HepG2 (cell line): ENCODE data around the gene MSRB3. TPM values are rescaled to one million over a fixed set of nuclear protein-coding genes. Genes with fewer than 3 reads are reported as not detected.
A peak's percentile ranks its signal among the peaks of the same experiment; 100 is the strongest.

Experiments
- ATAC-seq: fragments of 200-7000 bp; cut with Tn5 transposase; 3 replicates; pipeline ENCODE4 v1.9.1; 2020; ENCODE audit warnings: mild to moderate bottlenecking, moderate library complexity
- BruUV-seq: library from RNA; stranded (reverse); fragments of 400-500 nt; replicated peaks from 2 replicates; lab custom pipeline; 2021; lab: Mats Ljungman, UMichigan
- CTCF ChIA-PET: fragments of 300-600 bp; formaldehyde crosslinking; extraction: SDS; loops from one replicate; lab custom pipeline; 2021; ENCODE audit warnings: low total read pairs, inconsistent platforms, low intra/inter-chr PET ratio; lab: Yijun Ruan, JAX
- POLR2A ChIA-PET: fragments of 350-600 bp; sonication (Branson Sonifier 250); formaldehyde crosslinking; loops from one replicate; lab custom pipeline; 2020; ENCODE audit warnings: antibody characterized with exemption, inconsistent platforms; lab: Yijun Ruan, JAX
- DNase-seq: peaks from one replicate; pipeline ENCODE4 v3.0.0-alpha.2; 2015; ENCODE audit warnings: low spot score
- FAIRE-seq: peaks from 3 replicates; lab custom pipeline; 2011; peaks lifted over from hg19 to GRCh38; lab: Jason Lieb, UNC
- H2AFZ ChIP-seq: one replicate; pipeline ENCODE4 v1.6.1; 2011; ENCODE audit warnings: low read length, inconsistent platforms
- H3K27ac ChIP-seq: fragments of 300-600 bp; 3 replicates; pipeline ENCODE4 v1.8.0; 2011; ENCODE audit warnings: mixed run types, mild to moderate bottlenecking, mixed read lengths, low read length, inconsistent platforms; ENCODE audit not compliant: insufficient read depth; ENCODE audit errors: extremely low read length
- H3K27me3 ChIP-seq, 2 experiments: fragments of 200-600 bp in 1 of 2; 2 replicates in 1 of 2; 3 replicates in 1 of 2; pipeline versions ENCODE4 v1.6.0 to v1.8.0; 2011; ENCODE audit warnings: low read length in 2 of 2, mild to moderate bottlenecking in 2 of 2, moderate library complexity in 2 of 2, inconsistent platforms in 1 of 2; ENCODE audit not compliant: insufficient read depth in 2 of 2, control insufficient read depth in 1 of 2
- H3K36me3 ChIP-seq, 2 experiments: fragments of 200-600 bp in 1 of 2; replicated peaks in 1 of 2; 2 replicates in 1 of 2; 3 replicates in 1 of 2; pipeline versions ENCODE4 v1.5.1 to v1.8.0; 2011; ENCODE audit warnings: low read length in 2 of 2, inconsistent platforms in 1 of 2; ENCODE audit not compliant: insufficient read depth in 2 of 2, control insufficient read depth in 1 of 2
- H3K4me1 ChIP-seq: 2 replicates; pipeline ENCODE4 v1.5.1; 2012; ENCODE audit warnings: low read length, inconsistent platforms; ENCODE audit not compliant: insufficient read depth
- H3K4me2 ChIP-seq: 2 replicates; pipeline ENCODE4 v1.6.0; 2011; ENCODE audit warnings: low read depth, low read length, inconsistent platforms
- H3K4me3 ChIP-seq, 3 experiments: fragments of 200-600 bp in 1 of 3; sonication (generic), shearing (Covaris generic) in 1 of 3; replicated peaks in 1 of 3; 2 replicates each; pipeline ENCODE4 v1.5.1; 2011 to 2016; ENCODE audit warnings: low read length in 3 of 3, inconsistent platforms in 2 of 3, low read depth in 2 of 3, mild to moderate bottlenecking in 2 of 3, control low read depth in 1 of 3, mixed read lengths in 1 of 3; ENCODE audit not compliant: insufficient read depth in 1 of 3
- H3K79me2 ChIP-seq: one replicate; pipeline ENCODE4 v1.6.1; 2011; ENCODE audit warnings: low read length, inconsistent platforms; ENCODE audit not compliant: insufficient read depth
- H3K9ac ChIP-seq: 2 replicates; pipeline ENCODE4 v1.6.0; 2011; ENCODE audit warnings: mild to moderate bottlenecking, low read depth, low read length, inconsistent platforms; ENCODE audit not compliant: insufficient read depth
- H3K9me3 ChIP-seq: 2 replicates; pipeline ENCODE4 v1.5.1; 2012; ENCODE audit warnings: mild to moderate bottlenecking, low read length
- H4K20me1 ChIP-seq: 2 replicates; pipeline ENCODE4 v1.6.0; 2011; ENCODE audit warnings: inconsistent platforms, mild to moderate bottlenecking, low read length, moderate library complexity; ENCODE audit not compliant: insufficient read depth
- HIVEP1 ChIP-seq: sonication (generic); formaldehyde crosslinking; IDR thresholded peaks from 2 replicates; pipeline ENCODE4 v1.4.0; 2020; ENCODE audit warnings: mild to moderate bottlenecking, missing genetic modification reagents
- LBX2 ChIP-seq: sonication (generic); formaldehyde crosslinking; IDR thresholded peaks from 2 replicates; pipeline ENCODE4 v1.5.0; 2020; ENCODE audit warnings: missing genetic modification reagents, mild to moderate bottlenecking, borderline replicate concordance
- MAFK ChIP-seq, 2 experiments: IDR thresholded peaks in 1 of 2; conservative IDR thresholded peaks in 1 of 2; 2 replicates each; pipeline ENCODE4 v1.6.1; 2011; ENCODE audit warnings: improper control_type of control experiment in 2 of 2, low read length in 2 of 2
- ZNF589 ChIP-seq: sonication (generic); formaldehyde crosslinking; conservative IDR thresholded peaks from 2 replicates; pipeline ENCODE4 v1.8.0; 2022; ENCODE audit warnings: mild to moderate bottlenecking, moderate library complexity, missing genetic modification reagents
- WGBS: methylation state at CpG from one replicate; pipeline ENCODE4 v1.1.6; 2017; ENCODE audit warnings: low lambda C conversion rate; 5-methylcytosine and 5-hydroxymethylcytosine counted together
- in situ Hi-C: cut with HindIII; loops from 2 replicates; pipeline ENCODE4 v1.10.0; 2017; ENCODE audit warnings: low pct_unique_long_range_greater_than_20kb; ENCODE audit not compliant: extremely low pct_ligation_motif_present
- intact Hi-C: fragments of 100-400 bp; cut with micrococcal nuclease; formaldehyde crosslinking; loops from one replicate; pipeline ENCODE4 v1.10.0; 2022; ENCODE audit not compliant: unreplicated experiment
- polyA plus RNA-seq, 8 experiments: library from polyadenylated mRNA; depleted of rRNA in 3 of 8; stranded (reverse) in 7 of 8; unstranded in 1 of 8; fragments of >200 nt; fragmentation: Illumina TruSeq in 4 of 8; extraction: Trizol in 4 of 8; gene quantifications; 2 replicates each; pipeline versions ENCODE4 v1.2.1 to v1.2.3, GENCODE V29; 2011 to 2016; ENCODE audit warnings: low read depth in 4 of 8, missing spikeins in 1 of 8, mixed read lengths in 1 of 8; ENCODE audit not compliant: insufficient read depth in 1 of 8
- total RNA-seq, 5 experiments: library from RNA; depleted of rRNA; stranded (reverse); fragments of >200 nt; fragmentation: Illumina TruSeq; extraction: Trizol; gene quantifications; 2 replicates each; pipeline ENCODE4 v1.2.3, GENCODE V29; 2016; ENCODE audit warnings: low read depth in 1 of 5

Gene MSRB3
- total and polyA plus RNA-seq, 2 of the 13 experiments (the other 11 are each of a cell fraction or from before 2014, with no cell fraction given) = 1.5 to 1.9 TPM

GRCh38 chr12:65308601-65309071 lies 30.2 kb downstream of the MSRB3 start:
- H2AFZ ChIP-seq = no peak overlapping the region
- TF ChIP-seq LBX2 = no peak
- no peak for TF ChIP-seq HIVEP1 (CRISPR knock-in tag)
- TF ChIP-seq, all 625 proteins: peak for 0
- 74% methylated on average over 3 of the region's 3 CpGs for WGBS
- Histone ChIP-seq H3K27me3 (no peaks in the 10 kb centered on the region), H3K27ac (no peak overlapping the region), H3K9ac (no peak overlapping the region), H3K79me2 (no peaks in the 10 kb centered on the region), H3K4me3 (no peak overlapping the region), H3K4me2 (no peak overlapping the region), H4K20me1 (no peaks in the 10 kb centered on the region), H3K9me3 (no peaks in the 10 kb centered on the region), H3K4me1 (peaks cover 6% of the 10 kb centered on the region; the same call in 1 of the 2 replicates), H3K36me3 (no peaks in the 10 kb centered on the region)
- BruUV-seq = no TSS peak
- FAIRE-seq = no peak
- in situ Hi-C loops (loop anchor here (25.0 kb wide), 1 partner anchor 379 kb away; no protein-coding TSS in a partner anchor), intact Hi-C loops (loop anchor here (10.0 kb wide), 2 partner anchors 414 to 516 kb away; partner anchors contain the start of gene HMGA2)
- POLR2A ChIA-PET = no interaction called here
- no peak for DNase-seq
- ATAC-seq = no peak
- CTCF ChIA-PET = no interaction called here

GRCh38 chr12:65311260-65311659 lies 32.8 kb downstream of the MSRB3 start:
- no peaks in the 10 kb centered on the region for H4K20me1 ChIP-seq
- FAIRE-seq (no peak), DNase-seq (no peak), ATAC-seq (no peak)
- H3K27ac ChIP-seq = no peak overlapping the region
- peaks cover 6% of the 10 kb centered on the region; the same call in 1 of the 2 replicates for H3K4me1 ChIP-seq
- H3K9me3 ChIP-seq = no peaks in the 10 kb centered on the region
- no peaks in the 10 kb centered on the region for H3K79me2 ChIP-seq
- CTCF ChIA-PET = no interaction called here
- H3K9ac ChIP-seq = no peak overlapping the region
- no peak overlapping the region for H3K4me3 ChIP-seq
- TF ChIP-seq ZNF589 (CRISPR knock-in tag) (no peak), MAFK (conservative IDR thresholded peaks at IDR 0.05 in 1 of 2, IDR thresholded peaks at IDR 0.05 in 1 of 2; ENCODE audit: low read length in 2 of 2) (peak; percentile 32 to 48; a peak in 2 of 4 replicates)
- H3K4me2 ChIP-seq = no peak overlapping the region
- 14% methylated on average over 1 of the region's 1 CpG for WGBS
- no peaks in the 10 kb centered on the region for H3K36me3 ChIP-seq
- H3K27me3 ChIP-seq = no peaks in the 10 kb centered on the region; a peak in 1 of 5 replicates
- POLR2A ChIA-PET = no interaction called here
- no peak overlapping the region for H2AFZ ChIP-seq
- BruUV-seq = no TSS peak
- in situ Hi-C loops = loop anchor here (25.0 kb wide), 1 partner anchor 376 kb away; no protein-coding TSS in a partner anchor
- intact Hi-C loops = loop anchor here (5.0 kb wide), 1 partner anchor 376 kb away; no protein-coding TSS in a partner anchor
